ENCODE data around the gene ZNF850.
A peak's percentile ranks its signal among the peaks of the same experiment; 100 is the strongest.

ZNF850 gene

GRCh38 chr19:36771261-36772231 is 1.1 kb downstream of the ZNF850 start (continued):
- TF ChIP-seq MYNN (tag by site-specific recombination; IDR thresholded peaks at IDR 0.05; ENCODE audit: borderline replicate concordance) = no peak
- no peak for TF ChIP-seq ZSCAN18 (tag by site-specific recombination; IDR thresholded peaks at IDR 0.05)
- TF ChIP-seq ZNF404 (tag by site-specific recombination; IDR thresholded peaks at IDR 0.05) = no peak
- TF ChIP-seq ZNF266 (tag by site-specific recombination; IDR thresholded peaks at IDR 0.05; ENCODE audit: low read depth) = no peak
- TF ChIP-seq, protein P1, sequence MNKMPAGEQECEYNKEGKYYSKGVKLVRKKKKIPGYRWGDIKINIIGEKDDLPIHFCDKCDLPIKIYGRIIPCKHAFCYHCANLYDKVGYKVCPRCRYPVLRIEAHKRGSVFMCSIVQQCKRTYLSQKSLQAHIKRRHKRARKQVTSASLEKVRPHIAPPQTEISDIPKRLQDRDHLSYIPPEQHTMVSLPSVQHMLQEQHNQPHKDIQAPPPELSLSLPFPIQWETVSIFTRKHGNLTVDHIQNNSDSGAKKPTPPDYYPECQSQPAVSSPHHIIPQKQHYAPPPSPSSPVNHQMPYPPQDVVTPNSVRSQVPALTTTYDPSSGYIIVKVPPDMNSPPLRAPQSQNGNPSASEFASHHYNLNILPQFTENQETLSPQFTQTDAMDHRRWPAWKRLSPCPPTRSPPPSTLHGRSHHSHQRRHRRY (tag by site-specific recombination; IDR thresholded peaks at IDR 0.05) = no peak
- no peak for TF ChIP-seq ZXDB (tag by site-specific recombination; IDR thresholded peaks at IDR 0.05)
- TF ChIP-seq, protein P2, sequence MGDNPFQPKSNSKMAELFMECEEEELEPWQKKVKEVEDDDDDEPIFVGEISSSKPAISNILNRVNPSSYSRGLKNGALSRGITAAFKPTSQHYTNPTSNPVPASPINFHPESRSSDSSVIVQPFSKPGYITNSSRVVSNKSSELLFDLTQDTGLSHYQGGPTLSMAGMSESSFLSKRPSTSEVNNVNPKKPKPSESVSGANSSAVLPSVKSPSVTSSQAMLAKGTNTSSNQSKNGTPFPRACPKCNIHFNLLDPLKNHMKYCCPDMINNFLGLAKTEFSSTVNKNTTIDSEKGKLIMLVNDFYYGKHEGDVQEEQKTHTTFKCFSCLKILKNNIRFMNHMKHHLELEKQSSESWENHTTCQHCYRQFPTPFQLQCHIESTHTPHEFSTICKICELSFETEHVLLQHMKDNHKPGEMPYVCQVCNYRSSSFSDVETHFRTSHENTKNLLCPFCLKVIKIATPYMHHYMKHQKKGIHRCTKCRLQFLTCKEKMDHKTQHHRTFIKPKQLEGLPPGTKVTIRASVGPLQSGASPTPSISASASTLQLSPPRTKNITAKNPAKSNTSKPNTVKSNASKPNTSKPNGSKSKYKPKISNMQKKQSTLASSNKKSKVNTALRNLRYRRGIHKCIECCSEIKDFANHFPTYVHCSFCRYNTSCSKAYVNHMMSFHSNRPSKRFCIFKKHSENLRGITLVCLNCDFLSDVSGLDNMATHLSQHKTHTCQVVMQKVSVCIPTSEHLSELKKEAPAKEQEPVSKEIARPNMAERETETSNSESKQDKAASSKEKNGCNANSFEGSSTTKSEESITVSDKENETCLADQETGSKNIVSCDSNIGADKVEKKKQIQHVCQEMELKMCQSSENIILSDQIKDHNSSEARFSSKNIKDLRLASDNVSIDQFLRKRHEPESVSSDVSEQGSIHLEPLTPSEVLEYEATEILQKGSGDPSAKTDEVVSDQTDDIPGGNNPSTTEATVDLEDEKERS (tag by site-specific recombination; IDR thresholded peaks at IDR 0.05) = no peak; the same call in 1 of the 2 replicates
- 0 out of 2 replicates have a peak, but pooled peaks have one; percentile 13 for TF ChIP-seq ZNF518A (tag by site-specific recombination; conservative IDR thresholded peaks at IDR 0.05; ENCODE audit: low read depth)
- TF ChIP-seq ZNF660 (tag by site-specific recombination; IDR thresholded peaks at IDR 0.05) = peak; percentile 26; the same call in 1 of the 2 replicates
- peak; percentile 33 for TF ChIP-seq ZBTB8A (tag by site-specific recombination; IDR thresholded peaks at IDR 0.05)
- TF ChIP-seq HOXC10 (CRISPR knock-in tag; IDR thresholded peaks at IDR 0.05) = no peak
- TF ChIP-seq ZNF24 (tag by site-specific recombination; IDR thresholded peaks at IDR 0.05) = peak; percentile 59; the same call in 1 of the 2 replicates
- TF ChIP-seq, protein P3, sequence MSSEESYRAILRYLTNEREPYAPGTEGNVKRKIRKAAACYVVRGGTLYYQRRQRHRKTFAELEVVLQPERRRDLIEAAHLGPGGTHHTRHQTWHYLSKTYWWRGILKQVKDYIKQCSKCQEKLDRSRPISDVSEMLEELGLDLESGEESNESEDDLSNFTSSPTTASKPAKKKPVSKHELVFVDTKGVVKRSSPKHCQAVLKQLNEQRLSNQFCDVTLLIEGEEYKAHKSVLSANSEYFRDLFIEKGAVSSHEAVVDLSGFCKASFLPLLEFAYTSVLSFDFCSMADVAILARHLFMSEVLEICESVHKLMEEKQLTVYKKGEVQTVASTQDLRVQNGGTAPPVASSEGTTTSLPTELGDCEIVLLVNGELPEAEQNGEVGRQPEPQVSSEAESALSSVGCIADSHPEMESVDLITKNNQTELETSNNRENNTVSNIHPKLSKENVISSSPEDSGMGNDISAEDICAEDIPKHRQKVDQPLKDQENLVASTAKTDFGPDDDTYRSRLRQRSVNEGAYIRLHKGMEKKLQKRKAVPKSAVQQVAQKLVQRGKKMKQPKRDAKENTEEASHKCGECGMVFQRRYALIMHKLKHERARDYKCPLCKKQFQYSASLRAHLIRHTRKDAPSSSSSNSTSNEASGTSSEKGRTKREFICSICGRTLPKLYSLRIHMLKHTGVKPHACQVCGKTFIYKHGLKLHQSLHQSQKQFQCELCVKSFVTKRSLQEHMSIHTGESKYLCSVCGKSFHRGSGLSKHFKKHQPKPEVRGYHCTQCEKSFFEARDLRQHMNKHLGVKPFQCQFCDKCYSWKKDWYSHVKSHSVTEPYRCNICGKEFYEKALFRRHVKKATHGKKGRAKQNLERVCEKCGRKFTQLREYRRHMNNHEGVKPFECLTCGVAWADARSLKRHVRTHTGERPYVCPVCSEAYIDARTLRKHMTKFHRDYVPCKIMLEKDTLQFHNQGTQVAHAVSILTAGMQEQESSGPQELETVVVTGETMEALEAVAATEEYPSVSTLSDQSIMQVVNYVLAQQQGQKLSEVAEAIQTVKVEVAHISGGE (tag by site-specific recombination; conservative IDR thresholded peaks at IDR 0.05; ENCODE audit: low read depth) = no peak
- no peak; the same call in 1 of the 2 replicates for TF ChIP-seq ZNF335 (tag by site-specific recombination; conservative IDR thresholded peaks at IDR 0.05)
- TF ChIP-seq ZBTB20 (tag by site-specific recombination; IDR thresholded peaks at IDR 0.05) = peak; percentile 9
- TF ChIP-seq BCL11B (tag by site-specific recombination; IDR thresholded peaks at IDR 0.05; ENCODE audit: low read depth) = no peak
- no peak for TF ChIP-seq WT1 (tag by site-specific recombination; IDR thresholded peaks at IDR 0.05)
- TF ChIP-seq ZNF10 (tag by site-specific recombination; IDR thresholded peaks at IDR 0.05) = peak; percentile 89
- no peak for TF ChIP-seq ZNF211 (tag by site-specific recombination; IDR thresholded peaks at IDR 0.05; ENCODE audit: low read depth)
- TF ChIP-seq FEZF1 (tag by site-specific recombination; IDR thresholded peaks at IDR 0.05) = peak; percentile 75

Data from HEK293 (cell line).